NCI-H1092 treated with DMSO at 0.1 percent for 48 hours (cell line): ENCODE data around the gene CFAP97D2.

Experiments
- DNase-seq: peaks from one replicate; lab custom pipeline; 2025; lab: John Stamatoyannopoulos, UW

CFAP97D2 gene

GRCh38 chr13:114199954-114200353, 20.9 kb downstream of the CFAP97D2 start:
- DNase-seq, result no peak

DNA sequence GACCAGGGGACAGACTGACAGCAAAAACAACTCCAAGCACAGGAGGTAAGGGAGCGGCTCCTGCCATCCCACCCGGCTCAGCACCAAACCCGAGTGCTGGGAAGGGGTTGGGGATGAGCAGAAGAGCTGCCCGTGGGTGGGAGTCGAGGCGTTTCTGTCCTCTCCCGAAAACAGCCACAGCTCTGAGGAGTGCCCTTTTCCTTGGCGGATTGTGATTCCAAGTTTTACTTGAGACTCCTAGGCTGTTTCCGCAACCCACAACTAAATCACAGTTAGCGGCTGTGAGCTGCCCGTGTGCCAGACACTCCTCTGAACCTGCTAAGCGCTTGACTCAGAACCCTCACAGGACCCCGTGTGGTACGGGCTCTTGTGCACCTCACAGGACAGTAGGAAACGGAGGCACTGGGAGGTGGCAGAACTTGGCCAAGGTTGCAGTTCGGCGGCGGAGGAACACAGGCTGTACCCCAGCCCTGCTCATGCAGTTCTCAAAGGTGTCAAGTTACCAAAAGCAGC, 21.4 kb downstream of the CFAP97D2 start:
- DNase-seq, result no peak

DNA sequence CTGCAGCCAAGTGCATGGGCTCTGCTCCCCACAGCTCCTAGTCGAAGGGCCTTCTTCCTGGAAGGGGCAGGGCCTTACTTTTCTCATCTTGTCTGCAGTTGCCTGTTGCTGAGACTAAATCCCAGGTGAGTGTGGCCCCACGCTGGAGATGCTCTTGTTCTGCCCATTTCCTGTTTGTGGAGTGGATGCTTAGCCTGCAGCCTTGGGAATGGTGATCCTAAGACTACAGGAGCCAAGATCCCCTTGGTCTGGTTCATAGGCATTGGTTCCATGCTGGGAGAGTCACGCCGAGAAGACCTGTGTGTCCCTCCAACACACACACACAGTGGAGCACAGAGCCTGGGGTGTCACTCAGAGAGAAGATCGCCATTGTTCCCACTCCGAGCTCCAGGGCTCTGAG, 23.5 kb downstream of the CFAP97D2 start:
- no peak for DNase-seq

- DNase-seq, result no peak
Measured at GRCh38 chr13:114203536-114203935, 24.5 kb downstream of the CFAP97D2 start.

DNA sequence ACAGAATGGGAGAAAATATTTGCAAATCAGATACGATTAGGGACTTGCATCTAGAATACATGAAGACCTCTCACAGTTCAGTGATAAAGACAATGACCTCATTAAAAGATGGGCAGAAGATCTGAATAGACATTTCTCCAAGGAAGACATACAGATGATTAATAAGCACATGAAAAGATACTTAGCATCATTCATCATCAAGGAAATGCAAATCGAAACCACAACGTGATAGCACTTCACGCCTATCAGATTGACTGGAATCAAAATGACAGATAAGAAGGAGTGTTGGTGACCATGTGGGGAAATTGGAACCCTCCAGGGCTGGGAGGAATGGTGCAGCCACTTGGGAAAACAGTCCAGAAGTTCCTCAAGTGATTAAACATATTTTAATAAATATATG, 25.8 kb downstream of the CFAP97D2 start:
- DNase-seq, result no peak

DNA sequence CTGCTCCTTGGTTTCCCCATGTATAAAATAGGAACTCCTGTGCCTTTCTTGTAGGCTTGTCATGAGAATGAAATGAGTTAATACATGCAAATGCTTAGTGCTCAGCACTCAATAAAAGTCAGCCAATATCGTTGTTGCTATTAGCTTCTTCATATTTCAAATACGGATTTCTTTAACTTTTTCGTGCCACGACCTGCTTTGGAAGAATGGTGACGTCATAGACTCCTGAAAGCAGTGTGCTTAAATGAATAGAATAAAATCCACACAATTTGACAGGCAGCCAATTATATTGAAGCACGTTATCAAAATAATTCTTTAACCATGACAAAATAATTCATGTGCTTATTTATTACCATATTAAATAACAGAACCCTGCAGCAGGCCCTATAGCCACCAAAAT, 29.1 kb downstream of the CFAP97D2 start:
- no peak for DNase-seq

DNA sequence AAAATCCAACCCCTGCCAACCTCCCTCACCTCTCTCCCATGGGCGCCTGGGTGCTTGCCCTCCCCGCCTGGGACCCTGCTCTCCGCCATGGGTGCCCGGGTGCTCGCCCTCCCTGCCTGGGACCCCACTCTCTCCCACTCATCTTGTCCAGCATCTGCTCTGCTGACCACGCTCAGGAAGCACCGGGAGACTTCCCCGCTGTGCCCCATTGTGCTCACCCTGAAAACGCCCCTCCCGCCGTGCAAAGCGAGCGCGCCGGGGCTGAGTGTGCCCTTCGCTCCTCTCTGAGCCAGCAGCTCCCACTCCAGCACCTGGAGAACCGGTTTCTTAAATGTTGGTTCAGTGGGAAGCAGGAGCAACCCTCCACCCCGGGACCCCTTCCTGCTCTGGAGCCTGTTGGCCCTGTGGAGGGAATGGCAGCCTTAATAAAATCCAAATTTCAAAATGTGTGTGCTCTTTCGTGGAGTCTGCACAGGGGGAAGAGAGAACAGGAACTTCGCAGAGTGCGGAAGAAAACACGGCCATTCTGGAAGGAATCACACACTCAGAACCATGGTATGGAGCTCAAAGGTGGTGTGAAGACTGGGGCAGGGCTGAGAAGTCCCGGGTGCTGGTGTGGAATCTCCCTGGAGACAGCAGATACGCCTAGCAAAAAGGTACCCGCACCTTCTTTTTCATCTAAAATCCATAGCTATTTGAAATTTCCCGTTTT, 32.5 kb downstream of the CFAP97D2 start:
- DNase-seq, result no peak

- DNase-seq, result no peak
Measured at GRCh38 chr13:114212158-114212495, 33.1 kb downstream of the CFAP97D2 start.

DNA sequence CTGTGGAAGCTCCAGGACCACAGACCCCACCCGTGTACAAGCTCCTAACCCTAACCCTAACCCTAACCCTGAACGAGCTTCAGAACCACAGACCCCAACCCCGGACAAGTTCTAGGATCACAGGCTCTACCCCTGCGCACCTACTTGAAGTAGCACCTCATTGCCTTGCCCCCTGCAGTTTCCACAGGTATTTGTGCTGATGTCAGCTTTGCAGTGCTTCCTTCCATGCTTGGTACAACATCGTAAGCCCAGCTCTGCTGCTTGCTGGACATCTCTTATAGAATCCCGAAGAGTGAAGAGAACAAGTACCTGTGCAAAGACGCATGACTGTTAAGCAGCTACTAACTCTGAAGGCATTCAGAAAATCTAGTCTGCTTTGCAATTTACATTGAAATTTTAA, 34.9 kb downstream of the CFAP97D2 start:
- DNase-seq, result no peak

DNA sequence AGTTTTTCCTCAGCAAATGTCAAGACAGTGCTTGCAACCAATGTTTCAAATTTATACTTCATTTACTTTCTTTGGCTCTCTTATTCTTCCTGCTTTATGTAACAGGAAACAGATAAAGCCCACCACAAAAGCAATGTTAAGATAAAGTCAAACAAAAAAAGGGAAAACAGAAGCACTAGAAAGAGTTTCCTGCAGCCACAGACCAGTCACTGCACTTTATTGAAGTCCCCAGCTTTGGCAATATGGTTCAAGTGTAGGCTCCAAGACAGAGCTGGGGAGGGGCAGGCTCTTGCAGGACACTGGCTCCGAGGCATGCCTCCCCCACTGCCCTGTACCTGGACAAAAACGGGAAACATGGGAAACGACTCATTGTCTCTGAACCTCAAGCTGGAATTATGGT, 40.3 kb downstream of the CFAP97D2 start:
- DNase-seq, result no peak

- no peak for DNase-seq
Measured at GRCh38 chr13:114222461-114222968, 43.5 kb downstream of the CFAP97D2 start.

GRCh38 chr13:114224201-114224600, 45.1 kb downstream of the CFAP97D2 start:
- DNase-seq, result no peak

GRCh38 chr13:114225610-114226009, 46.6 kb downstream of the CFAP97D2 start:
- no peak for DNase-seq

GRCh38 chr13:114226088-114226487, 47.0 kb downstream of the CFAP97D2 start:
- DNase-seq, result no peak

DNA sequence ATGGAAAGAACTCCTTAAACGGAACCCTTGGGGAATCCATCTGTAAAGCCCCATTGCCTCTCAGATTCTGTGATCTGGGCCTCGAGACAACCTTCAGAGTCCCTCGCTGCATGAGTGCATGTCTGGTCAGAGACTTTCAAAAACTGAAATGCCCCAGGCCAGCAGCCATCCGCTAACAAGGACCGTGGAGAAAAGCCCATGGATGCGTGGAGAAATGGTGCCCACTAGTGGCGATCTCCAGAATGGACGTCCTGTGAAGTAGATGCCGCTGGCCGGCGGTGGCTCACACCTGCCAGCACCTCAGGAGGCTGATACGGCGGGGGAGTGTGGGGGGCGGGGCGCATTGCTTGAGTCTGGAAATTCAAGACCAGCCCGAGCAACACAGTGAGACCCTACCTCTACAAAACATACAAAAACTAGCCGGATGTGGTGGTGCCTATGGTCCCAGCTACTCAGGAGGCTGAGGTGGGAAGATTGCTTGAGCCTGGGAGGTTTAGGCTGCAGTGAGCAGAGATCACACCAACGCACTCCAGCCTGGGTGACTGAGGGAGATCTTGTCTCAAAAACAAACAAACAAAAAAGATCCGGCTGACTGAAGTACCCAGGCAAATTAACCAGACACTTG, 47.8 kb downstream of the CFAP97D2 start:
- peak; percentile 73 for DNase-seq

- no peak for DNase-seq
Measured at GRCh38 chr13:114227528-114227927, 48.5 kb downstream of the CFAP97D2 start.

DNA sequence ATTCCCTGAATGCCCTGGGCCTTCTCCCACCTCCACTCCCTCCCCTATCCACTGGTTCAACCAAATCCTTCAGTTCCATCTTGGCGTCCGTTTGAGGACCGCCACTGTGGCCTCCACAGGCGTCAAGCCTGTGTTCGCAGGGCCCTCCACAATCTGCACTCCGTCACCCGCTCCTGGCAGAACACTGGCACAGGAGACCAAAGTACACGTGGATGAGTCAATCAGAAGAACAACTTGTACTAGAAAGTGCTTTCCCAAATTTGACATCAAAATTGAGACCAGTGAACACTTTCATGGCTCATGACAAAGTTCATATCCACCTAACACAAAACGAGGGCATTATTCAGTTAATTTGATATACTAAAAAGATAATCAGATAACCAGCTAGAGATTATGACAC, 49.1 kb downstream of the CFAP97D2 start:
- no peak for DNase-seq

DNA sequence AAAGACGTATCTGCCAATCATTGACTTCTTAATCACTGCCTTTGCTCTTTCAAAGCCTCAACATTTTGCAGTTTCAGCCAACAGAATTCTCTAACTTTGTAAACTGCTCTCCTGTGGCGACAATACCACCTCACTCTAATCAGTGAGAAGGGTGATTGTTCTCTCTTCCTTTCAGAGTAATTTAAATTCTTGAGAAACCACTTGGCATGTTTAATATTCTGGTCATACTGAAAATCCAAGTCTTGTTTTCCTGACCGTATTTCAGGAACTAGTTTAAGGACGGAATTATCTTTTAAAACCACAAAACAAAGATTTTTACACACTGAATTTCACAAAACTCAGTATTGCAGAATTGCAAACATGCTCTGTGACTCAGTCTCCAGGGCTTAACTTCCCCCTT, 50.4 kb downstream of the CFAP97D2 start:
- no peak for DNase-seq

- DNase-seq, result no peak
Measured at GRCh38 chr13:114230117-114230516, 51.1 kb downstream of the CFAP97D2 start.

DNA sequence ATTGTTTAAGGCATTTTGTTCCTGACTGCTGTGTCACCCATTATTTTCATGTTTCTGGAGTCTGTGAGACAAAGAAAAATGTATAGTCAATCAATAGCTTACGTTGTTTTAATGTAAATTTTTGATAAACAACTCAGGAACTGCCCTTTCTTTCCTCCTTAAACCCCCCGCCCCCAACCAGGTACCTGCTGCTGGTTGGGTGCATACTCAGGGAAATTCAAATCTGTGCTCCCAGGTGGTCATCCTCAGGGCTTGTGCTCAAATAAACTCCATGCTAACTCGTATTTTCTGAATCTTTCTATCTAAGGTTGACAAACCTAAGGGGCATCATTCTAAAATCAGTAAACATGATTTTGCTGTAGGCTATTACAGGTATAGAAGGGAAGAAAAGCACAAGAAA, 51.5 kb downstream of the CFAP97D2 start:
- no peak for DNase-seq

DNA sequence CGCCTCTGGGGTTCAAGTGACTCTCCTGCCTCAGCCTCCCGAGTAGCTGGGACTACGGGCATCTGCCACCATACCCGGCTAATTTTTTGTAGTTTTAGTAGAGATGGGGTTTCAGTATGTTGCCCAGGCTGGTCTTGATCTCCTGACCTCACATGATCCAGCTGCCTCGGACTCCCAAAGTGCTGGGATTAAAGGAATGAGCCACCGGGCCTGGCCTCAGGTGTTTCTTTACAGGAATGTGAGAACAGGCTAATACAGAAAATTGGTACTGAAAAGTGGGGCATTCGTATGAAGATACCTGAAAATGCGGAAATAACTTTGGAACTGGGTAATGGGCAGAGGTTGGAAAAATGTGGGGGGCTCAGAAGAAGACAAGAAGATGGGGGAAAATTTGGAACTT, 52.8 kb downstream of the CFAP97D2 start:
- no peak for DNase-seq

- no peak for DNase-seq
Measured at GRCh38 chr13:114234266-114234644, 55.2 kb downstream of the CFAP97D2 start.

DNA sequence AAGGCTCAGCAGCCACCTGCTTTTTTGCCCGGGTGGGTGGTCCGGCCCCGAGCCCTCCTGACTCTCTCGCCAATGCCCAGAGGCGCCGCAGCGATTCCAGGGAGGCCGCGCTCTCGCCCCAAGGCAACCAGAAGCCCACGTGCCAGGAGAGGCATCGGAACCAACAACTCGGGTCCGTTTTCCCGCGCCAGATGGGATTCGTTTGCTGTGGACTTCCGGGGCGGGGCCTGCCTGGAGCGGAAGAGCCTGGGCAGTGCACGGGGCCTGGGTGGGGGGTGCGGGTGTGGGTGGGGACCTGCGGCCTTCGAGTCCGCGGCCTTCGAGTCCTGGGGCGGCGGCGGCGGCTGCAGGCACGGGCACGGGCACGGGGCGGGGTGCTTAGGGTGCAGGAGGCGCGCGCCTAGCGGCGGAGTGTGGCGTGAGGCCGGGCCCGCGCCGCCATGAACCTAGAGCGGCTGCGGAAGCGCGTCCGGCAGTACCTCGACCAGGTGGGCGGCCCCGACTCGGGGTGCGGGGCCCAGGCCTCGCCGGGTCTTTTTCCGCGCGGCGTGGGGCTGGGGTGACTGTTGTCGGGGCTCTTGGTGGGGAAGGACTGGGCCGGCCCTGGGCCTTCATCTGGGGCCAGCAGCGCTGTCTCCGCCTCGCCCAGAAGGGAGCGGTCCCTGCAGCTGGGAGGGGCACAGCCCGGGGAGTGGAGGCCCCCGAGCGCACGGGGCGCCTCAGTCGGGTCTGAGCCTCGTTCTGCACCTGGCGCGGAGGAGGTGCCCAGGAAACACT, 55.8 kb downstream of the CFAP97D2 start, which contains the start of gene CDC16:
CDC16 (plus strand) TSS at position 253 of the 777 bp plus-strand sequence; CDS start at position 441, 188 bp downstream.
- DNase-seq, result peak; percentile 95
